Activated T-helper 2 cell treated with anti-CD3 and anti-CD28 coated beads, Interferon-gamma antibody, Interleukin-2, Interleukin-4, amounts not matched to agents 10 μg/mL and 5 μg/mL and 100 μg/mL, durations not matched to agents 14 hours and 24 hours and 36 hours (primary cell): ENCODE data around the gene EPC2. TPM values are rescaled to one million over a fixed set of nuclear protein-coding genes. Genes with fewer than 3 reads are reported as not detected.

Source experiments
- DNase-seq: peaks from one replicate; pipeline ENCODE4 v3.0.0; 2021; ENCODE audit warnings: low spot score
- H3K27ac Mint-ChIP-seq: one replicate; pipeline ENCODE4 v1.8.0; 2021; ENCODE audit warnings: mixed read lengths
- H3K27me3 Mint-ChIP-seq: one replicate; pipeline ENCODE4 v1.8.0; 2021; ENCODE audit warnings: low read depth, mixed read lengths
- H3K36me3 Mint-ChIP-seq: one replicate; pipeline ENCODE4 v1.8.0; 2021; ENCODE audit warnings: low read depth, mixed read lengths
- H3K4me1 Mint-ChIP-seq: one replicate; pipeline ENCODE4 v1.8.0; 2021; ENCODE audit warnings: low read depth, mixed read lengths
- H3K4me3 Mint-ChIP-seq: one replicate; pipeline ENCODE4 v1.8.0; 2021; ENCODE audit warnings: low read depth, mild to moderate bottlenecking, moderate library complexity, mixed read lengths
- H3K9me3 Mint-ChIP-seq: one replicate; pipeline ENCODE4 v1.8.0; 2021; ENCODE audit warnings: mixed read lengths
- intact Hi-C: fragments of 100-400 bp; cut with micrococcal nuclease; formaldehyde crosslinking; loops from one replicate; pipeline ENCODE4 v1.15.1; 2023
- total RNA-seq: library from RNA; stranded (reverse); gene quantifications from 2 replicates; pipeline ENCODE4 v1.2.3, GENCODE V29; 2022

Gene EPC2, protein sequence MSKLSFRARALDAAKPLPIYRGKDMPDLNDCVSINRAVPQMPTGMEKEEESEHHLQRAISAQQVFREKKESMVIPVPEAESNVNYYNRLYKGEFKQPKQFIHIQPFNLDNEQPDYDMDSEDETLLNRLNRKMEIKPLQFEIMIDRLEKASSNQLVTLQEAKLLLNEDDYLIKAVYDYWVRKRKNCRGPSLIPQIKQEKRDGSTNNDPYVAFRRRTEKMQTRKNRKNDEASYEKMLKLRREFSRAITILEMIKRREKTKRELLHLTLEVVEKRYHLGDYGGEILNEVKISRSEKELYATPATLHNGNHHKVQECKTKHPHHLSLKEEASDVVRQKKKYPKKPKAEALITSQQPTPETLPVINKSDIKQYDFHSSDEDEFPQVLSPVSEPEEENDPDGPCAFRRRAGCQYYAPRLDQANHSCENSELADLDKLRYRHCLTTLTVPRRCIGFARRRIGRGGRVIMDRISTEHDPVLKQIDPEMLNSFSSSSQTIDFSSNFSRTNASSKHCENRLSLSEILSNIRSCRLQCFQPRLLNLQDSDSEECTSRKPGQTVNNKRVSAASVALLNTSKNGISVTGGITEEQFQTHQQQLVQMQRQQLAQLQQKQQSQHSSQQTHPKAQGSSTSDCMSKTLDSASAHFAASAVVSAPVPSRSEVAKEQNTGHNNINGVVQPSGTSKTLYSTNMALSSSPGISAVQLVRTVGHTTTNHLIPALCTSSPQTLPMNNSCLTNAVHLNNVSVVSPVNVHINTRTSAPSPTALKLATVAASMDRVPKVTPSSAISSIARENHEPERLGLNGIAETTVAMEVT
- total RNA-seq = 24.6 and 25.4 TPM in 2 replicates

DNA sequence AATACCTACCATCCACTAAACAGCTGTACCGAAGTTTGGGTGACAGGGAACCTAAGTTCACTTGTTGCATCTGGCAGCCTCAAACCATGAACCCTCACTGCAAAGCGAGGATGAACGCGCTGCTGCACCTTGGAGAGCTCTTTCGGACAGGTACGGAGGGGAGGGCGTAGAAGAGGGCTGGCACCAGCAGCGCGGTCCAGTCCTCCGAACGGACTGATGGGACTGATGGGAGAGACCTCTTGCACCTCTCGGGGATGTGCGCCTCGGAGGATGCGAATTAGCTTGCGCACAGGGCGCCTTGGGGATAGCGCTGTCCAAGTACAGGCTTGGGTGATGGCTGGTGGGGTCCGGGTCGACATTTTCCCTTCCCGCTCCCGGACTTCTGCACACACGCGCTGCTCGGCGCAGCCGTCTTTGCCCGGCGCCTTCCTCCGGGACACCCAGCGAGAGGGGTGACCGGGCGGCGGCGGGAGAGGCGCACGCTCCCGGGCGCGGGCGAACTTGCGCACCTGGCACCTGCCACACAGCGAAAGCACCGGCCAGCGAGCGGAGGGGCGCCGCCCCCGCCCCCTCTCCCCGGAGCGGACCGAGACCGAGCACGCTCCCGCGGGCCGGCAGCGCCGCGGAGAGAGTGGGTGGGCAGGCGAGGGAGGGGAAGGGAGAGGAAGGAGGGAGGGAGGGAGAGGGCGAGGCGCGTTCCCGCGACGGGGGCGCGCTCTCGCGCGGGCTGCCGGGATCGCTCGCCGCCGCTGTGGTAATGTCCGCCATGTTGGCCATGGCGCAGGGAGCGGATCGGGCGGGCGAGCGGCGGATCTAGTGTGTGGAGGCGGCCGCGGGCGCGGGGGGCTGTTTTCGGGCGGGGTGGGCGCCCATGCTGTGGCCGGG, at the start of gene EPC2:
EPC2 (plus strand) TSS at position 754 of the 885 bp plus-strand sequence. CDS start 267 bp downstream, outside the sequence.
- Mint-ChIP-seq H3K9me3 (no peaks in the 10 kb centered on the region), H3K27ac (peak within 1 kb of the TSS; percentile 96), H3K36me3 (peaks cover 11% of the 10 kb centered on the region), H3K4me3 (peak within 1 kb of the TSS; percentile 95), H3K27me3 (peaks cover 6% of the 10 kb centered on the region), H3K4me1 (peaks cover 27% of the 10 kb centered on the region)
- intact Hi-C loops = loop anchor here (1.0 to 10.0 kb wide), 9 partner anchors 30 to 423 kb away; partner anchors contain the start of gene KIF5C
- DNase-seq = peak; percentile 85

GRCh38 chr2:148596018-148596417, 48.5 kb upstream of the EPC2 start:
- intact Hi-C loops = no loop called here
- H3K4me3 Mint-ChIP-seq = no peak overlapping the region
- H3K36me3 Mint-ChIP-seq = no peaks in the 10 kb centered on the region
- H3K27ac Mint-ChIP-seq = no peak overlapping the region
- peaks cover 11% of the 10 kb centered on the region for H3K9me3 Mint-ChIP-seq
- peaks cover 9% of the 10 kb centered on the region for H3K4me1 Mint-ChIP-seq
- DNase-seq = no peak
- peaks cover 7% of the 10 kb centered on the region for H3K27me3 Mint-ChIP-seq

DNA sequence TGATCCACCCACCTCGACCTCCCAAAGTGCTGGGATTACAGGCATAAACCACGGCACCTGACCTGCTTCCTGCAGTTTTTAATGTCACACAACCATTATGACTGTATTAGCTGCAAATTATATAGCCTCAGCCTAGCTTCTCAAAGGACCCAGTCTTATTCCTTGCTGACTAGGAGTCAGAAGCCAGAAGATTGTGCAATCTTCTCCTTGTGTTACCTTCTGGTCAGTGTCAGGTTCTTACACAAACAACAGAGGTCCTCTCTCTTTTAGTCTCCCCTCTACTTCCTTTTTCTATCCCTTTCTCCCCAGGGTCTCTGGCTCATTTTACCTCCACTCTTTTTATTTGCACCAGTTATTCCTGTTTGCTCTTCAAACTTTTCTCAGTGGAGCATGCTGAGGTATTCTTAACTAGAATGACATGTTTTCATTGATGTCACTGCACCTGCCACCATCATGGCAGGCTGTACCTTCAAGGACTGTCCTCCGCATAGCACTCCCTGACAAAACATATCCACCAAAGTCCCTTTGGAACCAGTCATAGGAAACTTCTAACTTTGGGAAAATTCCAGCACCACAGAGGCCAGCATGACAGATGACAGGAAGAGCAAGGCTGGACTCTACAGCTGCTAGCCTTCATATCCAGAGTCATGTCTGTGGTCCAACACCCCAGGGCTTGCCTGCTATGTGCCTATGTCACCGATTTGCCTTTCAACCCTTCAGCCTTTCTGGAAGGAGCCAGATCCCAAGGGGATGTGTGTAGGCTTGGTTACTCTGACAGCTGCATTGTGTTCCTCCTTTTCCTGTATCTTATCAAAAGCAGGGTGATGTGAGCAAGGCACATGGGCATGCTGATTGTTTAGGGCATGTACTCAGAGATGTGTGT, 45.2 kb upstream of the EPC2 start:
- H3K9me3 Mint-ChIP-seq = peaks cover 30% of the 10 kb centered on the region
- H3K36me3 Mint-ChIP-seq = peaks cover 14% of the 10 kb centered on the region
- H3K27me3 Mint-ChIP-seq = peaks cover 7% of the 10 kb centered on the region
- no peak overlapping the region for H3K4me3 Mint-ChIP-seq
- H3K4me1 Mint-ChIP-seq = peaks cover 19% of the 10 kb centered on the region
- DNase-seq = no peak
- intact Hi-C loops = no loop called here
- no peak overlapping the region for H3K27ac Mint-ChIP-seq

- Mint-ChIP-seq H3K27me3 (peaks cover 6% of the 10 kb centered on the region), H3K4me1 (peaks cover 28% of the 10 kb centered on the region), H3K27ac (peak overlapping the region; percentile 95), H3K4me3 (no peak overlapping the region), H3K36me3 (peaks cover 14% of the 10 kb centered on the region), H3K9me3 (peaks cover 23% of the 10 kb centered on the region)
- DNase-seq = no peak
- intact Hi-C loops = loop anchor here (1.0 to 2.0 kb wide), 10 partner anchors 11 to 583 kb away; partner anchors contain the start of gene ORC4
Measured at GRCh38 chr2:148602885-148603561, 41.5 kb upstream of the EPC2 start.

DNA sequence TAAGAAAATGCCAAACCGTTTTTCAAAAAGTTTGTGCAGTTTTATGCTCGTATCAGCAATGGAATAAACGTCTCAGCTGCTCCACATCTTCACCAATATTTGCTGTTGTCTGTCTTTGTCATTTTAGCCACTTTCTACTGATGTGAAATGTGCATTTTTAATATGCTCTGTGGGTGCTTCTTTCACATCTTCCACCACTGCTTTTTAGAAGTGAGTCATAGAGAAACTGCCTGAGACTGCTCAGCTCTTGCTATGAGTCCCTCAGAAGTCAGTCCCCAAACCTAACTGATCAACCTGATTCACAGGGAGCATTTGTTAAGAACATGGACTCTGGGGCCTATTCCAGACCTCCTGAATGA, 41.0 kb upstream of the EPC2 start:
- intact Hi-C loops = loop anchor here (1.0 to 2.0 kb wide), 10 partner anchors 11 to 583 kb away; partner anchors contain the start of gene ORC4
- peak; percentile 28 for DNase-seq
- peaks cover 14% of the 10 kb centered on the region for H3K36me3 Mint-ChIP-seq
- H3K27me3 Mint-ChIP-seq = peaks cover 4% of the 10 kb centered on the region
- peaks cover 23% of the 10 kb centered on the region for H3K9me3 Mint-ChIP-seq
- peaks cover 28% of the 10 kb centered on the region for H3K4me1 Mint-ChIP-seq
- no peak overlapping the region for H3K4me3 Mint-ChIP-seq
- peak overlapping the region; percentile 95 for H3K27ac Mint-ChIP-seq

GRCh38 chr2:148604927-148605326, 39.6 kb upstream of the EPC2 start:
- H3K4me3 Mint-ChIP-seq = no peak overlapping the region
- intact Hi-C loops = no loop called here
- H3K27me3 Mint-ChIP-seq = peaks cover 2% of the 10 kb centered on the region
- peaks cover 14% of the 10 kb centered on the region for H3K36me3 Mint-ChIP-seq
- peaks cover 24% of the 10 kb centered on the region for H3K4me1 Mint-ChIP-seq
- DNase-seq = no peak
- no peak overlapping the region for H3K27ac Mint-ChIP-seq
- H3K9me3 Mint-ChIP-seq = peaks cover 23% of the 10 kb centered on the region

DNA sequence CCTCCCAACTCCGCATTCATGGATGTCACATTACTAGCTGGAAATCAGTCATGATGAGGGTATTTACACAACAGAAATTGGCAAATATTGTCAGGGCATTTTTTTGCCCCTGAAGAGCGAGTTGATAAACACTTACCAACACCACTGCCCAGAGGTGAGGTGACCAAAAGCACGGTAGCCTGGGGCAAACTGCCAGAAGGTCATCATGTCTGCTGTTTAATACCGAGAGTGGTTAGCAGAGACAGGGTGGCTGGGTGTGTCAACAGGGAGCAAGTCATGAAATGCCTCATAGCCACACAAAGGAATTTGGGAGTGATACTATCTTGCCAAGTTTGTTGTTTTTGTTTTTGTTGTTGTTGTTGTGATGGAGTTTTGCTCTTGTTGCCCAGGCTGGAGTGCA, 37.0 kb upstream of the EPC2 start:
- Mint-ChIP-seq H3K4me3 (no peak overlapping the region), H3K4me1 (peaks cover 24% of the 10 kb centered on the region), H3K27ac (no peak overlapping the region), H3K9me3 (peaks cover 10% of the 10 kb centered on the region), H3K36me3 (peaks cover 6% of the 10 kb centered on the region), H3K27me3 (peaks cover 2% of the 10 kb centered on the region)
- intact Hi-C loops = no loop called here
- DNase-seq = no peak

GRCh38 chr2:148613231-148614013, 31.1 kb upstream of the EPC2 start:
- H3K4me3 Mint-ChIP-seq = no peak overlapping the region
- H3K9me3 Mint-ChIP-seq = peaks cover 4% of the 10 kb centered on the region
- intact Hi-C loops = loop anchor here (1.0 kb wide), 2 partner anchors 10 to 30 kb away; no protein-coding TSS in a partner anchor
- no peaks in the 10 kb centered on the region for H3K27me3 Mint-ChIP-seq
- peaks cover 14% of the 10 kb centered on the region for H3K4me1 Mint-ChIP-seq
- H3K36me3 Mint-ChIP-seq = peaks cover 3% of the 10 kb centered on the region
- H3K27ac Mint-ChIP-seq = no peak overlapping the region
- no peak for DNase-seq

DNA sequence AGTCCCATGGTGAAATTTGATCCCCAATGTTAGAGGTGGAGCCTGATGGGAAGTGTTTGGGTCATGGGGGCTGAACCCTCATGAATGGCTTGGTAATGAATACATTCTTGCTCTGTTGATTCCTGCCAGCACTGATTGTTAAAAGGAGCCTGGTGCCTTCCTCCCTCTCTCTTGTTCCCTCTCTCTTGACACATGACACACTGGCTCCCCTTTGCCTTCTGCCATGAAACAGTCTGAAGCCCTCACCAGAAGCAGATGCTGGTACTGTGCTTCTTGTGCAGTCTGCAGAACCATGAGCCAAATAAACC, 30.6 kb upstream of the EPC2 start:
- Mint-ChIP-seq H3K4me3 (no peak overlapping the region), H3K36me3 (peaks cover 3% of the 10 kb centered on the region), H3K4me1 (peaks cover 14% of the 10 kb centered on the region), H3K9me3 (peaks cover 4% of the 10 kb centered on the region), H3K27ac (peak overlapping the region; percentile 67), H3K27me3 (no peaks in the 10 kb centered on the region)
- intact Hi-C loops = loop anchor here (1.0 kb wide), 2 partner anchors 11 to 29 kb away; no protein-coding TSS in a partner anchor
- DNase-seq = no peak

- Mint-ChIP-seq H3K36me3 (peaks cover 3% of the 10 kb centered on the region), H3K9me3 (peaks cover 4% of the 10 kb centered on the region), H3K4me1 (peaks cover 14% of the 10 kb centered on the region), H3K27ac (peak overlapping the region; percentile 67), H3K4me3 (no peak overlapping the region), H3K27me3 (no peaks in the 10 kb centered on the region)
- intact Hi-C loops = loop anchor here (1.0 kb wide), 2 partner anchors 11 to 29 kb away; no protein-coding TSS in a partner anchor
- no peak for DNase-seq
Measured at GRCh38 chr2:148614322-148615049, 30.1 kb upstream of the EPC2 start.
